Inflammatory macrophage treated with lipopolysaccharide for 1 hour (primary cell): ENCODE data around the gene UBE2E1.

Experiments used
- DNase-seq, 2 donors: peaks; one replicate each; pipeline ENCODE4 v3.0.0-alpha.2; 2020 to 2022

The UBE2E1 gene

GRCh38 chr3:23796518-23796917, 9.2 kb upstream of the UBE2E1 start:
- no peak for DNase-seq

GRCh38 chr3:23797491-23797890, 8.3 kb upstream of the UBE2E1 start:
- DNase-seq, result peak; percentile 70 to 79

- DNase-seq, result peak in 1 of 2 donors; percentile 21
Observed at GRCh38 chr3:23798456-23798855, 7.3 kb upstream of the UBE2E1 start.

GRCh38 chr3:23798876-23799275, 6.9 kb upstream of the UBE2E1 start:
- no peak for DNase-seq

GRCh38 chr3:23800731-23801130, 5.0 kb upstream of the UBE2E1 start:
- no peak for DNase-seq

- no peak for DNase-seq
Observed at GRCh38 chr3:23804441-23805209, 1.1 kb upstream of the UBE2E1 start.

GRCh38 chr3:23805210-23805632, 534 bp upstream of the UBE2E1 start:
- DNase-seq, result no peak

- DNase-seq, result peak; percentile 40 to 50
Observed at GRCh38 chr3:23806534-23807423, 1.0 kb downstream of the UBE2E1 start.

- no peak for DNase-seq
Observed at GRCh38 chr3:23807424-23808015, 1.8 kb downstream of the UBE2E1 start.

- DNase-seq, result no peak
Observed at GRCh38 chr3:23808525-23808924, 2.8 kb downstream of the UBE2E1 start.

- peak in 1 of 2 donors; percentile 22 for DNase-seq
Observed at GRCh38 chr3:23809294-23809693, 3.5 kb downstream of the UBE2E1 start.

GRCh38 chr3:23809840-23810342, 4.1 kb downstream of the UBE2E1 start:
- no peak for DNase-seq

- no peak for DNase-seq
Observed at GRCh38 chr3:23810343-23811184, 4.8 kb downstream of the UBE2E1 start.

GRCh38 chr3:23811185-23811527, 5.4 kb downstream of the UBE2E1 start:
- peak in 1 of 2 donors; percentile 22 for DNase-seq

- DNase-seq, result no peak
Observed at GRCh38 chr3:23811919-23812318, 6.2 kb downstream of the UBE2E1 start.

GRCh38 chr3:23815879-23816278, 10.1 kb downstream of the UBE2E1 start:
- DNase-seq, result no peak

GRCh38 chr3:23816721-23817120, 11.0 kb downstream of the UBE2E1 start:
- no peak for DNase-seq

GRCh38 chr3:23817508-23818223, 11.9 kb downstream of the UBE2E1 start:
- DNase-seq, result no peak

- DNase-seq, result peak; percentile 46 to 48
Observed at GRCh38 chr3:23819599-23820360, 14.0 kb downstream of the UBE2E1 start.

- no peak for DNase-seq
Observed at GRCh38 chr3:23820888-23821287, 15.1 kb downstream of the UBE2E1 start.

- no peak for DNase-seq
Observed at GRCh38 chr3:23821858-23822257, 16.1 kb downstream of the UBE2E1 start.
